ENCODE results near the gene AGFG1.

GRCh38 chr2:227568852-227569169 is 96.9 kb downstream of the AGFG1 start:
- TF ChIP-seq CTCF (IDR thresholded peaks at IDR 0.05), result no peak
- TF ChIP-seq POLR2A (IDR thresholded peaks at IDR 0.05), result no peak
- no peak for TF ChIP-seq EP300 (IDR thresholded peaks at IDR 0.05)
